ENCODE measurements around the gene SNAPIN.
"Not testable (repeated sequence)": the region's sequence is repeated elsewhere in the genome, so short reads cannot be mapped to it uniquely, and the experiment has no call there.

Gene SNAPIN

DNA sequence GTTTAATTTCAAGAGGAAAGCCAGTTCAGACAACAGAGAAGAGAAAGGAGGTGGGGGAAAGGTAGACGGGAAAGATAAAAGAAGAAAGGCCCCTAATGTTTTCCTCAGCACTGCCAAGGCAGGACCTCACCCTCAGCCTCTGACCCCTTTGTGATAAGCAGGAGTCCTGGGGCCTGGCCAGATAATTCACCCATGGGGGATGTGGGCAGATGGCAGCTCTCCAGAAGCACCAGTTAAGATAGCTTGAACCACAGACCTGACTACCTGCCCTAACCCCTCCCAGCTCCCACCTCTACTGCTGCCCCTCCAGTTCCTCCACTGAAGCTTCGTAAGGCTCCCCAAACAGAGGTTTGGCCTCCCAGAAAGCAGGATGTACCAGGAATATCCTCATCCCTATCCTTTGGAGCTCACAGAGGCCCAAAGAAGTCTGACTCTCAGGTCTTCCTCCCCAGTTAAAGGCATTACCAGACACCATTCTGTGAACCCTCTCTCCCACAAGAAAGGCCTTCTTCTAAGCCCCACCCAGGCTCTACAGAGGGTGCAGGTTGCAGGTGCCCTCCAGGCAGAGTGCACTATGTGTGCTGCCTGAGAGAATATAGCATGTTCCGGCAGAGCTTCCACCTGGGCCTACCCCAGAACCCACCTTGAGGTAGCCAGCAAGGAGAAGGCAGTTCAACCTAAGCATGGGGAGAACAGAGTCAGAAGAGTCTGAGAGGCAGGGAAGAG lies 9.2 kb upstream of the SNAPIN start:
- DNase-seq: no peak

DNA sequence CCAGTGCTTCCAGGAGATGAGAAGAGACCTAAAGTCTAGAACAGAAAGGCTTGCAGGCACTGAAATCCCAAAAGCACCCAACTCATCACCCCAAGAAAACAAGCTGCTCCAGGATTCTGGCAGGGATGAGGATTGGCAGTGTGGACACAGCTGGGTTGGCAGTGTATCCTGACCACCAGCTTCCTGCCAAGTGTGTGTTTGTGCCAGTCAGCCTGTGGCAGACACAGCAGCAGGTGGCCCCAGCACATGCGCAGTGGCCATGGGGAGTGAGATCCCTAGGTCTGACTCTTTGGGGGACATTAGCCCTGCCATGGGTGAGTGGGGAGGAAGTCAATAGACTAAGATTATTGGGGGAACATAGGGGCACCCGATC lies 8.7 kb upstream of the SNAPIN start:
- no peak for DNase-seq

DNA sequence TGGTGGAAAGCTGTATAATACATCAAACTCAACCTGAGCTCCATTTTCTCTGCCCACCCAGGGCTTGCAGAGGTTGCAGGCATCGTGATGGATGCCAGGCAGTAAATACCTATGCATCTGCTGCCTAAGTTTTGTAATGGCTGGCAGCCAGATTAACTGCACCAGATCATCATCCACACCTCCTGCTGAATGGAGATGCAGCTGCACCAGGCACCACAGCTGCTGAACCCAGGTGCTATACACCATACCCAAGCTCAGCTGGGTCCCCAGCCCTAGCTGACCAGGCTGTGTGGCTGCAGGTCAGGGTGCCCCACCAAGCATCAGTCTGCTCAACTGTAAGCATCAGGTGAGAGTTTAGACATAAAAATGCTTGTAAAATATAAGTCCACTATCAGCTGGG lies 6.7 kb upstream of the SNAPIN start:
- DNase-seq: no peak

DNA sequence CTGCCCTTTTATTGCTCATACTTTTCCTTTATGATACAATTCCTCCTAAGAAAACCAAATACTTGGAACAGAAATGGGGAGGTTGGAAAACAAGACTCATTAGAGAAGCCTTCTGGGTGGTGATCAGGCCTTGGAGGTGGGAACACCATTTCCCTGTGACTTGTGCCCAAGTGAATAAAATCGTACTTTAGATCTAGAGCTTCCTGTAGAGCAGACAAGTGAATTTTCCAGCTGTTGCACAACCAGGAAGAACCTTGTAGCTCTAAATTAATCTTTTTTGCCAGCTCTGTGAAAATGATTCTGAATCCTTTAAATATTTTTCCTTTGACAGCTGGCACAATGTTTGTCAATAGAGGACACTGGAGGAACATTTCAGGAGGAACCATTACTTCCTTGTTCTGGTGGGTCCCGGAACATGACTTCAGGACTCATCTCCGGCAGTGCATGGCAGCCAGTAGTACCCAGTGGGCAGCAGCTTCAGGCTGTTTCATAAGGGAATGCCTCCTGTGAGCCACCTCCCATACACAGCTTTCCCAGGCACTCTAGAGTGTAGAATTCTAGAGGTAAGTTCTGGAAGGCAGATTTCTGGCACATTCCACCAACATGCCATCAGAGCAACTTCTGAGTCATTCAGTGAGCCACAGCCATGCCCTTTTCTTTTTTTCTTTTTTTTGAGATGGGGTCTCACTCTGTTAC lies 5.5 kb upstream of the SNAPIN start:
- DNase-seq: no peak

DNA sequence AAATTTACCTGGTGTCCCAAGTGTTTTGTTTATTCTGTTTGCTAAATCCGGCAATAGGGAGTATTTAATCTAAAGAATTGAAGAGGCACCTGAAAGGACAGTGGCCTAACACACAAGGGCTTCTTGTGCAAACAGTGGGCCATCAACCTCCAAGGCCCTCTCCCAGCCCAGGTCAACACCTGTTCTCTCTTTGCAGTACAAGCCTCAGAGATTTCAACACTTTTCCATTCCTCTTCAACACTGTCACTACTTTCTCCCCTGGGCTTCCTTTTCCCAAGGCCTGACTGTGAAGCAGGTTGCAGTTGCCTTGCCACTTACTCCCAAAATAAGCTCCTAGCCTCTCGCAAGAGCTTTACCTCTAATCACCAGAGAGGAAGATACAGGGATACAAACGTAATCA lies 3.2 kb upstream of the SNAPIN start:
- DNase-seq: no peak

DNA sequence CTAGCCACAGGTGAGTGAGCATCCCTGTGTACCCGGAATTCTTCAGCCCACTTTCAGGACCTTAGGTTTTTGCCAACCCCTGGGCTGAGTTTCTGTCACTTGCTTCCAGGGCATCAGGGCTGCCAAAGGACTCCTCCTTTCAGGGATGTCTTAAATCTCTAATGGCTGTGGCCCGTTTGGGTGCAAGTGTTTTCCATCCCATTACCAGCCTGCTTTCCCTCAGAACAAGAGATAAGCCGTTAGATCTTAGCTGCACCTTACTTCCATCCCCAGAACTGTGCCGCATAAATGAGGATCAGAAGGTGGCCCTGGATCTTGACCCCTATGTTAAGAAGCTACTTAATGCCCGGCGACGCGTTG lies 652 bp downstream of the SNAPIN start:
- no peak for DNase-seq

DNA sequence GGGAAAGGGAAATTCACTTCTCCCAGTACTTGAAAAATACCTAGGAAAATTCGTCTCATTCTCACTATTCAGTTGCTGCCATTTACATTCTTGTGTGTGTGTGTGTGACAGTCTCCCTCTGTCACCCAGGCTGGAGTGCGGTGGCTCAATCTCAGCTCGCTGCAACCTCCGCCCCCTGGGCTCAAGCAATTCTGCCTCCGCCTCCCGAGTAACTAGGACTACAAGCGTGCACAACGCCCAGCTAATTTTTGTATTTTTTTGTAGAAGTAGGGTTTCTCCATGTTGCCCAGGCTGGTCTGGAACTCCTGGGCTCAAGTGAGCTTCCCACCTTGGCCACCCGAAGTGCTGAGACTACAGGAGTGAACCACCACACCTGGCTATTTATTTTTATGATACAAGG lies 1.2 kb downstream of the SNAPIN start:
- no peak for DNase-seq

DNA sequence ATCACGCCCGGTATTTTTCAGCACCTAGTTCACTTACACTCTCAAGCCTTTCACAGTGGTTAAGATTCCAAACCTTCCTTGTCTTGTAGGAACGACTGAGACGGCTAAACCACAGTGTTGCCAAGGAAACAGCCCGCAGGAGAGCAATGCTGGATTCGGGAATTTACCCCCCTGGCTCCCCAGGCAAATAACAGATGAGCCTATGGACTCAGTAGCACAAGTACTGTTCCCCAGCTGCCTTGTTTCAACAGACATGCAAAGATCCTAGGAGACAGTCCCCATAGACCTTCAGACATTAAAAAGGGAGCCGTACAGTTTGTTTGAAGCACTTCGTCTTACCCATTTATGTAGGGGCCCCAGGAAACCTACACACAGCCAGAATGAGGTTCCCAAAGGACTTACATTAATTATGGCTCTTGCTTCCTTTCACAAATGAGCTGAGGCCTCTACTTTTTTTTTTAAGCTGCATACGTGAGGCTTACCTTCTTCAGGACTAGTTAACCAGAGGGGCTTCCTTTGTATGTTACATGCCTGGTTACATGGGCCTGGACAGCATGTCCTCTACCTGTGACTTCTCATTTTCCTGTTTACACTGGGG lies 2.7 kb downstream of the SNAPIN start:
- no peak for DNase-seq

DNA sequence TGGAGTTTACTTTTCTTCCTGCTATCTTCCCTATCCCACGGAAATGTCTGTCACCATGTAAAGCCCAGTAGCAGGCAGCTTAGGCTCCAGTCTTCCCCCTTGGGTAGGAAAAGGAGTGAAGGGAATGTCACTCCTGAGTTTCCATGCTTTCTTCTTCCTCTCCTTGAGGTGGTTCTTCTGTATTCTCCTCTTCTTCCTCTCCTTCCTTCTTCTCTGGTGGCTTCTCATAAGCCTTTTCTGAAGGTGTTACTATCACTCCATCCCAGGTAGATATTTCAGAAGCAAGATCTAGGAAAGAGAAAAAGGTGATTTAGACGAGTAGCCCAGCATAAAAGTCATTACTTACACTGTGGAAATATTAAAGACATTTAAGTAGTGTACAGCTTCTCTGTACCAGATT lies 3.8 kb downstream of the SNAPIN start:
- DNase-seq: no peak

DNA sequence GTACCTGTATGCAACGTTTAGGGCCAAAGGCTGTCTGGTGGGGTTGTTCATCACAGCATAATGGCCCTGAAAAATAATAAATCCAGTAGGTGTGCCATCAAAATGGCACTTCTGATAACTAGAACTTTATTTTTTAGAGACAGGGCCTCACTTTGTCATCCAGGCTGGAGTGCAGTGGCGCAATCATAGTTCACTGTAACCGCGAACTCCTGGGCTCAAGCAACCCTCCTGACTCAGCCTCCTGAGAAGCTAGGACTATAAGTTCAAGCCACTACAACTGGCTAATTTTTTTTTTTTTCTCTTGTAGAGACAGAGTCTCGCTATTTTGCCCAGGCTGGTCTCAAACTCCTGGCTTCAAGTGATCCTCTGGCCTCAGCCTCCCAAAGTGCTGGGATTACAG lies 4.7 kb downstream of the SNAPIN start:
- no peak for DNase-seq

DNA sequence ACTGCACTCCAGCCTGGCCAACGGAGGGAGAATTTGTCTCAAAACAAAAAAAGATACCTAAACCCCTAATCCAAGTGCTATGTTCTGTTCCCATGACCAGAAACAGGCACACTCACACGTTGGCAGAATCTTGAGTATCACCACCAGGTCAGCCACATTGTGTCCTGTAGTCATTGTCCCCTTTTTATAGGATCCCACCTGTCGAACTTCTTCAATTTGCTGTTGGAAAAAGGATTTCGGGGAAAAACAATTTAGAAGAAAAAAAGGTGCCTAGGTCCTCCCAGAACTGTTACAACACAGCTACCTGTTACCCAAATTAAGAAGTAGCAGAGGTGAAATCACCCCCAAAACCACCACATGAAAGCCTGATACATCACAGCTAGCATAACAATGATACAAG lies 8.9 kb downstream of the SNAPIN start:
- no peak for DNase-seq

DNA sequence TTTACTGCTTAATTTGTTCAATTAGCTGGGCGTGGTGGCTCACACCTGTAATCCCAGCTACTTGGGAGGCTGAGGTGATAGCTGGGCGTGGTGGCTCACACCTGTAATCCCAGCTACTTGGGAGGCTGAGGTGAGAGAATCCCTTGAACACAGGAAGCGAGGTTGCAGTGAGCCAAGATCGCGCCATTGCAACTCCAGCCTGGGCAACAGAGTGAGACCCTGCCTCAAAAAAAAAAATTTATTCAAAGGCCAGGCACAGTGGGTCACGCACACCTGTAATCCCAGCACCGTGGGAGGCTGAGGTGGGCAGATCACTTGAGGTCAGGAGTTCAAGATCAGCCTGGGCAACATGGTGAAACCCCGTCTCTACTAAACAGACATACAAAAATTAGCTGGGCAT lies 10.2 kb downstream of the SNAPIN start:
- not testable (repeated sequence) for DNase-seq

DNA sequence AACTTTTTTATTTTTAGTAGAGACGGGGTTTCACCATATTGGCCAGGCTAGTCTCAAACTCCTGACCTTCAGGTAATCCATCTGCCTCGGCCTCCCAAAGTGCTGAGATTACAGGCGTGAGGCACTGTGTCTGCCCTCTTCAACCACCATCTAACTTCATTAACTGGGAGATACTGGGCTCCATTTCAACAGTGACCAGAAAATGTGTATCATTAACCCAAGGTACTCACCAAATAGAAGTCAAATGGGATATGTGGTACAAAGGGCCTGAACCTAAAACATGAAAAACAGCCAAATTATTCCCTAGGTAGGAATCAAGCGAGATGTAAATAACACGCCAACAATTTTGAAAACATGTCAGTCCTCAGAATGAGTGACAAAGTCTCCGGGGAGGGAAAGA lies 11.1 kb downstream of the SNAPIN start:
- DNase-seq: no peak

DNA sequence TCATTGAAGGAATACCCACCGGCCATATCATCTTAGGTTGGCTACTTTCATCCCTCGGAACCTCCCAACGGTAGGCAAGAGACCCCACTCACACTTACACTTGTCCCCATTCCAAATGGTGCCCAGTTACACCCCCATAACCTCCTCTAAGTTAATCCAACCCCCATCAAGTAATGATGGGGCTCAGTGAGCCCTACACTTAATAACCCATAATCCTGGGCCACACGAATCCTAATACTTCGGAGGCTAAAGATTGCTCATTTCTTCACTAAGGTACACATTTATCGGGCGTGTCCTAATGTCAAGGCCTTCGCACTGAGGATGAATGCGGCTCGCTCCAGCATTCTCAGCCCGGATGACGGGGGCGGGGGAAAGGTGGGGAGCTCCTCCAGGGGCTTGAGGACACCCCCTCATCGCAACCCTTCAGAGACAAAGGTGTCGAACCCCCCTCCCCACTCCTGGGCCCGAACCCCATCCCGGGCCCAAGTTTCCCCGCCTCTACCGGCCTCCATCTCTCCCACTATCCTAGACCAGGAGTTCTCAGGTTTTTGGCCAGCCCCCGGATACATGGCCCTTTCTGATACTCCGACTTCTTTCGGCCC lies 11.9 kb downstream of the SNAPIN start:
- no peak for DNase-seq

DNA sequence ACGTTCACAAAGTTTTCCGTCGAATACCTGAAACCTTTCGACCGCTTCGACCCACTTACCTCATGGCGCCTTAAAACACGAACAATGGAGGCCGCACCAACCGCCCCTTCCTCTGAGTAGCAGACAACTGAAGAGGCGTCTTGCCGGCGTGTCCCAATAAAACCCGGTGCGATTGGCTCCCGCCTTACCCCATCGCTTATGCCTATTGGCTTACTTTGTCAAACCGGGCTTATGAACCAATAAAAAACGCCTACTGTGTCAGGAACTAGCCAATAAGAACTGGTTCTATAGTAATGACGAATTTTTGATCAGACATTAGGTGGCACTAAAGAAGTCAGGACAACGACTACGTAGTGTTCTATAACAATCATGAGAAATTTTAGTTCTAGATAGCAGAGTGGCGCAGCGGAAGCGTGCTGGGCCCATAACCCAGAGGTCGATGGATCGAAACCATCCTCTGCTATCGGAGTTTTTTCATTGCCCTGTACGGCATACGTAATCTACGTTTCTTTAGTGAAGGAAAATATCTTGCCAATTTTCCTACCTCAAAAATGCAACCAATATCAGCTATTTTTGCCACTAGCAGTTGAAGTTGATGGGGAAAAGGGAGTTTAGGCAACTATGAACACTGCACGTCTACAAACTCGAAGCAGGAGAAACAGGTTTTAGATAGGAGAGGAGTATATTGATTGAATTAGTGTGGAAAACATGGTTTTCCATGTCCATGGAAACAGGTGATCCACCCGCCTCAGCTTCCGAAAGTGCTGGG lies 12.5 kb downstream of the SNAPIN start, which contains the start of gene ILF2:
Gene ILF2, minus strand, starts transcription at position 135 of the 769 bp plus-strand sequence. Its CDS starts 71 bp downstream, at position 64.
- DNase-seq: peak; percentile 93

DNA sequence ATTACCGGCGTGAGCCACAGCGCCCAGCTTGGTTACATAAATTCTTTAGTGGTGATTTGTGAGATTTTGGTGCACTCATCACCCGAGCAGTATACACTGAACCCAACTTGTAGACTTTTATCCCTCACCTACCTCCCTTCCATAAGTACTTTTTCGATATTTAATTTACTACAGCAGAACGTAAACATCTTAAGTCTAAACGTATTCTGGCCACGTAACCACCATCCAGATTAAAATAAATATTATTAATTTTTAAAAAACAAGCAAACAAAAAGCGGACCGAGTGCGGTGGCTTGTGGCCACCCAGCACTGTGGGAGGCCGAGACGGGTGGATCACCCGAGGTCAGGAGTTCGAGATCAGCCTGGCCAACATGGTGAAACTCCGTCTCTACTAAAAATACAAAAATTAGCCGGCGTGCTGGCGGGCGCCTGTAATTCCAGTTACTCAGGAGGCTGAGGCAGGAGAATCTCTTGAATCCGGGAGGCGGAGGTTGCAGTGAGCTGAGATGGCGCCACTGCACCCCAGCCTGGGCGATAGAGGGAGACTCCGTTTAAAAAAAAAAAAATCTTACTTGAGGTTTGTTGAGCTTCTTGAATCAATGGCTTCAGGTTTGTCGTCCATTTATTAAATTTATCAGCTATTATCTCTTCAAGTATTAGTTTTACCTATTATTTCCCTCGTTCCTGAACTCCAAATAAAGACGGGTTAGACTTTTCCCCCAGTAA lies 13.3 kb downstream of the SNAPIN start:
- DNase-seq: peak; percentile 52

DNA sequence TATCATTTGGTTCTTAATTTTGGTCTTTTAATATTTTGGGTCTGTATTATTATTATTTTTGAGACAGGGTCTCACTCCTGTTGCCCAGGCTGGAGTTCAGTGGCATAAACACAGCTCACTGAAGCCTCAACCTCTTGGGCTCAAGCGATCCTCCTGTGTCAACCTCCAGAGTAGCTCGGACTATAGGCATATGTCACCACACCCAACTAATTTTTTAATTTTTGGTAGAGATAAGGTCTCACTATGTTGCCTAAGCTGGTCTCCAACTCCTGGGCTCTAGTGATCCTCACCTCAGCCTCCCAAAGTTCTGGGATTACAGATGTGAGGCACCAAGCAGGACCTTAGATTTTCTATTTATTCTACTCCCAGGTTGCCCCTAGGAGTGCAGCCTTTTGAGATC lies 15.0 kb downstream of the SNAPIN start:
- DNase-seq: no peak

DNA sequence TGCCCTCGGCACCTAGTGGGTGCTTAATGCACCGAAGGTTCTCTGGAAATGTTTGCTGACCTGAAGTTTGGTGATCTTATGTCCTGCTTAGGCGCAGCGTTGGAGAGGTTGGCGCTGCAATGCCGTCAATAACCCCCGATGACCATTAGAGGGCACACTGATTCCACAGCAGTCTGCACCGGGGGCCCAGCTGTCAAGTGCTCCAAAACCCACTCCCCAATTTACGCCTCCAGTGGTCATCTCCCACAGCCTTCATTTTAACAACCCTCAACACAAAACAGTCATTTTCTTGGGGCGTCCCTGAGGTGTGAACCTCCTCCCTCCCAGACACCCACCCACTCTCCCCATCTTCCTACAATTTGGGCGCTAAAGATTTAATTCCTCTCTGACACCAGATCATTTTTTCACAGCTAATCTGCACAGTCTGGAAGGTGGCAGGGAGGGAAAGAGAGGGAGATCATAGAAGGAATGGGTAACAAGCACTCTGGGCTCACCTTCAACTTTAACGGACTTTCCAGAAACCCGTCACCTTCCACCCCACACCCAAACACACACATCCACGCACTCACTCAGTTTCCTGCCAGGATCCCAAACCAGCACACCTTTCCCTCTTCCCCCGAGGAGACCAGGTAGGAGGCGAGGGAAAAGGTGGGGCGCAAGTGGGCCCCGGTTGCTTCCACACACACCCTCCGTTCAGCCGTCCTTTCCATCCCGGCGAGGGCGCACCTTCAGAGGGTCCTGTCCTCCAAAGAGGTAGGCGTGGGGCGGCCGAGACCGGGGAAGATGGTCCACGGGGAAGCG lies 19.4 kb downstream of the SNAPIN start:
- peak; percentile 41 for DNase-seq

DNA sequence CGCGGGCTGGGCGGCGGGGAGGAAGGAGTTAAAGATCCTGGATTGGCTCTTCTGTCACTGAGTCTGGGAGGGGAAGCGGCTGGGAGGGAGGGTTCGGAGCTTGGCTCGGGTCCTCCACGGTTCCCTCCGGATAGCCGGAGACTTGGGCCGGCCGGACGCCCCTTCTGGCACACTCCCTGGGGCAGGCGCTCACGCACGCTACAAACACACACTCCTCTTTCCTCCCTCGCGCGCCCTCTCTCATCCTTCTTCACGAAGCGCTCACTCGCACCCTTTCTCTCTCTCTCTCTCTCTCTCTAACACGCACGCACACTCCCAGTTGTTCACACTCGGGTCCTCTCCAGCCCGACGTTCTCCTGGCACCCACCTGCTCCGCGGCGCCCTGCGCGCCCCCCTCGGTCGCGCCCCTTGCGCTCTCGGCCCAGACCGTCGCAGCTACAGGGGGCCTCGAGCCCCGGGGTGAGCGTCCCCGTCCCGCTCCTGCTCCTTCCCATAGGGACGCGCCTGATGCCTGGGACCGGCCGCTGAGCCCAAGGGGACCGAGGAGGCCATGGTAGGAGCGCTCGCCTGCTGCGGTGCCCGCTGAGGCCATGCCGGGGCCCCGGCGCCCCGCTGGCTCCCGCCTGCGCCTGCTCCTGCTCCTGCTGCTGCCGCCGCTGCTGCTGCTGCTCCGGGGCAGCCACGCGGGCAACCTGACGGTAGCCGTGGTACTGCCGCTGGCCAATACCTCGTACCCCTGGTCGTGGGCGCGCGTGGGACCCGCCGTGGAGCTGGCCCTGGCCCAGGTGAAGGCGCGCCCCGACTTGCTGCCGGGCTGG lies 20.2 kb downstream of the SNAPIN start, which contains the start of gene NPR1:
Gene NPR1, plus strand, starts transcription at position 170 of the 818 bp plus-strand sequence. Its CDS starts 421 bp downstream, at position 591.
- no peak for DNase-seq

DNA sequence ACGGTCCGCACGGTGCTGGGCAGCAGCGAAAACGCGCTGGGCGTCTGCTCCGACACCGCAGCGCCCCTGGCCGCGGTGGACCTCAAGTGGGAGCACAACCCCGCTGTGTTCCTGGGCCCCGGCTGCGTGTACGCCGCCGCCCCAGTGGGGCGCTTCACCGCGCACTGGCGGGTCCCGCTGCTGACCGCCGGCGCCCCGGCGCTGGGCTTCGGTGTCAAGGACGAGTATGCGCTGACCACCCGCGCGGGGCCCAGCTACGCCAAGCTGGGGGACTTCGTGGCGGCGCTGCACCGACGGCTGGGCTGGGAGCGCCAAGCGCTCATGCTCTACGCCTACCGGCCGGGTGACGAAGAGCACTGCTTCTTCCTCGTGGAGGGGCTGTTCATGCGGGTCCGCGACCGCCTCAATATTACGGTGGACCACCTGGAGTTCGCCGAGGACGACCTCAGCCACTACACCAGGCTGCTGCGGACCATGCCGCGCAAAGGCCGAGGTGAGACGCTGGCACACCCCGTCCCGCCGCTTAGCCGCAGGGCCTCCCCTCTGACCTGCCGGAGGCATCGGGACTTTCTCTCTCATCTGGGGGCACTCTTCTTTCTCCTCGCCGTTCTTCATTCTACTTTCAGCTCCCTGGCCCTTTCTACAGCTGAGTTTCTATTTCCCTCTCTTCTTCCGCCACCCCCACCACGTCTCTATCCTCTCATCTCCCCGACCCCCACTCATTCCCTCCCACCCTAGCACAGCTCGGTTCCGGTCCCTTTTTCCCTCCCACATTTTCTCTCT lies 21.0 kb downstream of the SNAPIN start:
- DNase-seq: no peak
